HepG2 (cell line): ENCODE results near the gene GBP2. TPM values are rescaled to one million over a fixed set of nuclear protein-coding genes. Genes with fewer than 3 reads are reported as not detected.

Experiments used
- ATAC-seq: fragments of 200-7000 bp; cut with Tn5 transposase; 3 replicates; pipeline ENCODE4 v1.9.1; 2020; ENCODE audit warnings: mild to moderate bottlenecking, moderate library complexity
- BruUV-seq: library from RNA; stranded (reverse); fragments of 400-500 nt; replicated peaks from 2 replicates; lab custom pipeline; 2021; lab: Mats Ljungman, UMichigan
- CTCF ChIA-PET: fragments of 300-600 bp; formaldehyde crosslinking; extraction: SDS; loops from one replicate; lab custom pipeline; 2021; ENCODE audit warnings: low total read pairs, inconsistent platforms, low intra/inter-chr PET ratio; lab: Yijun Ruan, JAX
- POLR2A ChIA-PET: fragments of 350-600 bp; sonication (Branson Sonifier 250); formaldehyde crosslinking; loops from one replicate; lab custom pipeline; 2020; ENCODE audit warnings: antibody characterized with exemption, inconsistent platforms; lab: Yijun Ruan, JAX
- DNase-seq: peaks from one replicate; pipeline ENCODE4 v3.0.0-alpha.2; 2015; ENCODE audit warnings: low spot score
- FAIRE-seq: peaks from 3 replicates; lab custom pipeline; 2011; peaks lifted over from hg19 to GRCh38; lab: Jason Lieb, UNC
- H2AFZ ChIP-seq: one replicate; pipeline ENCODE4 v1.6.1; 2011; ENCODE audit warnings: low read length, inconsistent platforms
- H3K27ac ChIP-seq: fragments of 300-600 bp; 3 replicates; pipeline ENCODE4 v1.8.0; 2011; ENCODE audit warnings: mixed run types, mild to moderate bottlenecking, mixed read lengths, low read length, inconsistent platforms; ENCODE audit not compliant: insufficient read depth; ENCODE audit errors: extremely low read length
- H3K27me3 ChIP-seq, 2 experiments: fragments of 200-600 bp in 1 of 2; 2 replicates in 1 of 2; 3 replicates in 1 of 2; pipeline versions ENCODE4 v1.6.0 to v1.8.0; 2011; ENCODE audit warnings: low read length in 2 of 2, mild to moderate bottlenecking in 2 of 2, moderate library complexity in 2 of 2, inconsistent platforms in 1 of 2; ENCODE audit not compliant: insufficient read depth in 2 of 2, control insufficient read depth in 1 of 2
- H3K36me3 ChIP-seq, 2 experiments: fragments of 200-600 bp in 1 of 2; replicated peaks in 1 of 2; 2 replicates in 1 of 2; 3 replicates in 1 of 2; pipeline versions ENCODE4 v1.5.1 to v1.8.0; 2011; ENCODE audit warnings: low read length in 2 of 2, inconsistent platforms in 1 of 2; ENCODE audit not compliant: insufficient read depth in 2 of 2, control insufficient read depth in 1 of 2
- H3K4me1 ChIP-seq: 2 replicates; pipeline ENCODE4 v1.5.1; 2012; ENCODE audit warnings: low read length, inconsistent platforms; ENCODE audit not compliant: insufficient read depth
- H3K4me2 ChIP-seq: 2 replicates; pipeline ENCODE4 v1.6.0; 2011; ENCODE audit warnings: low read depth, low read length, inconsistent platforms
- H3K4me3 ChIP-seq, 3 experiments: fragments of 200-600 bp in 1 of 3; sonication (generic), shearing (Covaris generic) in 1 of 3; replicated peaks in 1 of 3; 2 replicates each; pipeline ENCODE4 v1.5.1; 2011 to 2016; ENCODE audit warnings: low read length in 3 of 3, inconsistent platforms in 2 of 3, low read depth in 2 of 3, mild to moderate bottlenecking in 2 of 3, control low read depth in 1 of 3, mixed read lengths in 1 of 3; ENCODE audit not compliant: insufficient read depth in 1 of 3
- H3K79me2 ChIP-seq: one replicate; pipeline ENCODE4 v1.6.1; 2011; ENCODE audit warnings: low read length, inconsistent platforms; ENCODE audit not compliant: insufficient read depth
- H3K9ac ChIP-seq: 2 replicates; pipeline ENCODE4 v1.6.0; 2011; ENCODE audit warnings: mild to moderate bottlenecking, low read depth, low read length, inconsistent platforms; ENCODE audit not compliant: insufficient read depth
- H3K9me3 ChIP-seq: 2 replicates; pipeline ENCODE4 v1.5.1; 2012; ENCODE audit warnings: mild to moderate bottlenecking, low read length
- H4K20me1 ChIP-seq: 2 replicates; pipeline ENCODE4 v1.6.0; 2011; ENCODE audit warnings: inconsistent platforms, mild to moderate bottlenecking, low read length, moderate library complexity; ENCODE audit not compliant: insufficient read depth
- E2F2 ChIP-seq: sonication (generic); formaldehyde crosslinking; IDR thresholded peaks from 2 replicates; pipeline ENCODE4 v1.4.0; 2020; ENCODE audit warnings: missing genetic modification reagents, borderline replicate concordance
- FOXK1 ChIP-seq: sonication (generic); formaldehyde crosslinking; IDR thresholded peaks from 2 replicates; pipeline ENCODE4 v1.4.0; 2020; ENCODE audit warnings: low read depth, missing genetic modification reagents, borderline replicate concordance
- MAFG ChIP-seq: sonication (generic); formaldehyde crosslinking; IDR thresholded peaks from 2 replicates; pipeline ENCODE4 v1.5.1; 2020; ENCODE audit warnings: mild to moderate bottlenecking, missing genetic modification reagents
- MXD3 ChIP-seq: IDR thresholded peaks from 2 replicates; pipeline ENCODE4 v1.6.1; 2016; ENCODE audit warnings: mild to moderate bottlenecking, missing biosample characterization, missing genetic modification reagents
- SRY ChIP-seq: sonication (generic); formaldehyde crosslinking; IDR thresholded peaks from 2 replicates; pipeline ENCODE4 v1.8.0; 2022; ENCODE audit warnings: mild to moderate bottlenecking, missing genetic modification reagents
- TFAP4 ChIP-seq: sonication (generic); IDR thresholded peaks from 2 replicates; pipeline ENCODE4 v1.6.1; 2016; ENCODE audit warnings: low read depth, borderline replicate concordance
- ZBTB20 ChIP-seq: sonication (generic); formaldehyde crosslinking; IDR thresholded peaks from 2 replicates; pipeline ENCODE4 v1.8.1; 2023; ENCODE audit warnings: missing genetic modification reagents, low read depth, mild to moderate bottlenecking, borderline replicate concordance
- ZBTB7A ChIP-seq: sonication (generic); formaldehyde crosslinking; IDR thresholded peaks from 2 replicates; pipeline ENCODE4 v1.8.0; 2022; ENCODE audit warnings: mild to moderate bottlenecking, missing genetic modification reagents
- ZMAT3 ChIP-seq: sonication (generic); formaldehyde crosslinking; conservative IDR thresholded peaks from 2 replicates; pipeline ENCODE4 v1.7.0; 2021; ENCODE audit warnings: missing genetic modification reagents
- ZNF10 ChIP-seq: sonication (generic); formaldehyde crosslinking; IDR thresholded peaks from 2 replicates; pipeline ENCODE4 v1.4.0; 2020; ENCODE audit warnings: mild to moderate bottlenecking, low read depth, missing genetic modification reagents, borderline replicate concordance
- ZNF574 ChIP-seq: sonication (generic); formaldehyde crosslinking; IDR thresholded peaks from 2 replicates; pipeline ENCODE4 v1.4.0; 2020; ENCODE audit warnings: missing genetic modification reagents
- ZNF782 ChIP-seq: sonication (generic); formaldehyde crosslinking; IDR thresholded peaks from 2 replicates; pipeline ENCODE4 v1.4.0; 2020; ENCODE audit warnings: missing genetic modification reagents, mild to moderate bottlenecking, borderline replicate concordance
- ZSCAN9 ChIP-seq: IDR thresholded peaks from 2 replicates; pipeline ENCODE4 v1.6.1; 2016; ENCODE audit warnings: borderline replicate concordance
- WGBS: methylation state at CpG from one replicate; pipeline ENCODE4 v1.1.6; 2017; ENCODE audit warnings: low lambda C conversion rate; 5-methylcytosine and 5-hydroxymethylcytosine counted together
- in situ Hi-C: cut with HindIII; loops from 2 replicates; pipeline ENCODE4 v1.10.0; 2017; ENCODE audit warnings: low pct_unique_long_range_greater_than_20kb; ENCODE audit not compliant: extremely low pct_ligation_motif_present
- intact Hi-C: fragments of 100-400 bp; cut with micrococcal nuclease; formaldehyde crosslinking; loops from one replicate; pipeline ENCODE4 v1.10.0; 2022; ENCODE audit not compliant: unreplicated experiment
- polyA plus RNA-seq, 8 experiments: library from polyadenylated mRNA; depleted of rRNA in 3 of 8; stranded (reverse) in 7 of 8; unstranded in 1 of 8; fragments of >200 nt; fragmentation: Illumina TruSeq in 4 of 8; extraction: Trizol in 4 of 8; gene quantifications; 2 replicates each; pipeline versions ENCODE4 v1.2.1 to v1.2.3, GENCODE V29; 2011 to 2016; ENCODE audit warnings: low read depth in 4 of 8, missing spikeins in 1 of 8, mixed read lengths in 1 of 8; ENCODE audit not compliant: insufficient read depth in 1 of 8
- total RNA-seq, 5 experiments: library from RNA; depleted of rRNA; stranded (reverse); fragments of >200 nt; fragmentation: Illumina TruSeq; extraction: Trizol; gene quantifications; 2 replicates each; pipeline ENCODE4 v1.2.3, GENCODE V29; 2016; ENCODE audit warnings: low read depth in 1 of 5

Gene GBP2
- total and polyA plus RNA-seq, 2 of the 13 experiments (the other 11 are each of a cell fraction or from before 2014, with no cell fraction given) = 5.1 to 6.2 TPM

GRCh38 chr1:89167590-89168230 is 41.8 kb upstream of the GBP2 start (continued):
- TF ChIP-seq ZNF574 = no peak
- no peak for TF ChIP-seq MXD3
- no peak for TF ChIP-seq MAFG (CRISPR knock-in tag)
- TF ChIP-seq ZBTB7A (CRISPR knock-in tag) = no peak
- TF ChIP-seq E2F2 (CRISPR knock-in tag) = no peak
- no peak for TF ChIP-seq ZNF782 (CRISPR knock-in tag)
- no peak for TF ChIP-seq SRY (CRISPR knock-in tag)
- TF ChIP-seq, all 625 proteins: peak for 0

- Histone ChIP-seq H3K27me3 (no peaks in the 10 kb centered on the region), H3K9ac (no peak overlapping the region), H3K4me1 (no peaks in the 10 kb centered on the region), H3K4me2 (no peak overlapping the region), H3K36me3 (no peaks in the 10 kb centered on the region), H3K4me3 (no peak overlapping the region), H2AFZ (no peak overlapping the region), H3K9me3 (no peaks in the 10 kb centered on the region), H4K20me1 (no peaks in the 10 kb centered on the region), H3K27ac (no peak overlapping the region), H3K79me2 (no peaks in the 10 kb centered on the region)
- ChIA-PET CTCF (interaction anchor here (0.6 kb wide), 1 partner anchor 33 kb away, joined by 3 read pairs; no protein-coding TSS in a partner anchor), POLR2A (no interaction called here)
- ATAC-seq (no peak), FAIRE-seq (no peak), DNase-seq (no peak)
- WGBS = 0% methylated on average over 1 of the region's 1 CpG
- in situ Hi-C loops (no loop called here), intact Hi-C loops (no loop called here)
- BruUV-seq = no TSS peak
- TF ChIP-seq ZNF10 = no peak
- no peak for TF ChIP-seq ZBTB20 (CRISPR knock-in tag)
- TF ChIP-seq FOXK1 (CRISPR knock-in tag) = no peak
- no peak for TF ChIP-seq TFAP4
- TF ChIP-seq ZMAT3 (CRISPR knock-in tag) = no peak
- no peak for TF ChIP-seq ZSCAN9 (CRISPR knock-in tag)
Observed at GRCh38 chr1:89166705-89167104, 40.8 kb upstream of the GBP2 start.
